DMS114 treated with DMSO at 0.1 percent for 48 hours (cell line): ENCODE results near the gene SPOP.

Experiments
- DNase-seq: peaks from one replicate; lab custom pipeline; 2025; ENCODE audit not compliant: unreplicated experiment; lab: John Stamatoyannopoulos, UW

The SPOP gene

GRCh38 chr17:49588726-49589576, 88.9 kb downstream of the SPOP start:
- DNase-seq, result no peak

GRCh38 chr17:49588312-49588711, 89.6 kb downstream of the SPOP start:
- no peak for DNase-seq

- DNase-seq, result no peak
These were observed 90.4 kb downstream of the SPOP start for GRCh38 chr17:49587366-49588073.

GRCh38 chr17:49585422-49586027, 92.4 kb downstream of the SPOP start:
- DNase-seq, result no peak

- no peak for DNase-seq
These were observed 94.0 kb downstream of the SPOP start for GRCh38 chr17:49583889-49584288.

GRCh38 chr17:49583226-49583625, 94.7 kb downstream of the SPOP start:
- DNase-seq, result no peak

- DNase-seq, result no peak
These were observed 95.1 kb downstream of the SPOP start for GRCh38 chr17:49582789-49583188.

- no peak for DNase-seq
These were observed 95.7 kb downstream of the SPOP start for GRCh38 chr17:49582055-49582722.

GRCh38 chr17:49581648-49581998, 96.3 kb downstream of the SPOP start:
- no peak for DNase-seq

GRCh38 chr17:49580981-49581647, 96.8 kb downstream of the SPOP start:
- no peak for DNase-seq

GRCh38 chr17:49580055-49580721, 97.7 kb downstream of the SPOP start:
- DNase-seq, result no peak

GRCh38 chr17:49579522-49579921, 98.4 kb downstream of the SPOP start:
- no peak for DNase-seq

GRCh38 chr17:49578952-49579500, 98.9 kb downstream of the SPOP start:
- DNase-seq, result no peak

- DNase-seq, result no peak
These were observed 99.5 kb downstream of the SPOP start for GRCh38 chr17:49578414-49578813.

GRCh38 chr17:49577963-49578362, 99.9 kb downstream of the SPOP start:
- DNase-seq, result no peak

GRCh38 chr17:49577650-49577934, 100.3 kb downstream of the SPOP start:
- no peak for DNase-seq

GRCh38 chr17:49576917-49577649, 100.8 kb downstream of the SPOP start:
- DNase-seq, result no peak

- peak; percentile 11 for DNase-seq
These were observed 101.6 kb downstream of the SPOP start for GRCh38 chr17:49576088-49576916.

GRCh38 chr17:49575679-49576087, 102.2 kb downstream of the SPOP start, which contains the start of gene NXPH3:
Gene NXPH3, plus strand, starts transcription at chr17:49575871. Its CDS starts 349 bp downstream, at chr17:49576220.
- DNase-seq, result no peak
